ENCODE measurements around the gene DLX5.

Gene DLX5

GRCh38 chr7:96979551-96980276 lies 44.9 kb downstream of the DLX5 start:
- CTCF ChIA-PET, result no interaction called here
- Mint-ChIP-seq H3K27me3 (peaks cover 7% of the 10 kb centered on the region), H3K9me3 (no peaks in the 10 kb centered on the region), H3K36me3 (no peaks in the 10 kb centered on the region), H3K4me3 (no peak overlapping the region), H3K27ac (no peak overlapping the region), H3K4me1 (no peaks in the 10 kb centered on the region)
- no peak for DNase-seq

- CTCF ChIA-PET, result no interaction called here
- no peak overlapping the region for H3K27ac Mint-ChIP-seq
- no peaks in the 10 kb centered on the region for H3K36me3 Mint-ChIP-seq
- no peaks in the 10 kb centered on the region for H3K4me1 Mint-ChIP-seq
- H3K9me3 Mint-ChIP-seq, result no peaks in the 10 kb centered on the region
- peaks cover 3% of the 10 kb centered on the region for H3K27me3 Mint-ChIP-seq
- H3K4me3 Mint-ChIP-seq, result no peak overlapping the region
- no peak for DNase-seq
These were observed 47.2 kb downstream of the DLX5 start for GRCh38 chr7:96977445-96977844.

DNA sequence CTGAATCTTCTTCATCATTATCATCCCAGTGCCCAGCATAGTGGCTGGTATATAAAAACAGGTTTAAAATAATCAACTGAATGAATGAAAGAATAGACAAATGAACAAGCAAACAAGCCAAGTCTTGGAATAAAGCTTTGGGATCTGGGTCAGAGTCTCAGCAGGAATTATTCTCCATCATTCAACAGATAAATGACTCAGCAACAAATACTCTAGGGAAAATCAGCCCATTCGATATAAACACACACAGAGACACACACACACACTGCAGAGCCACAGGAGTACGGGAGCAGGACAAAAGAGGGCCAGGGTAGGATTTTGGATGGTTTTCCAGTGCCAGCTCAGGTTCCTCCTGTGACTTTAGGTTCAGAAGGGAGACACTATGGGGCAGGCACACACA lies 48.5 kb downstream of the DLX5 start:
- no peak for DNase-seq
- no peaks in the 10 kb centered on the region for H3K27me3 Mint-ChIP-seq
- H3K9me3 Mint-ChIP-seq, result no peaks in the 10 kb centered on the region
- H3K4me1 Mint-ChIP-seq, result no peaks in the 10 kb centered on the region
- H3K27ac Mint-ChIP-seq, result no peak overlapping the region
- H3K4me3 Mint-ChIP-seq, result no peak overlapping the region
- H3K36me3 Mint-ChIP-seq, result no peaks in the 10 kb centered on the region
- CTCF ChIA-PET, result no interaction called here

DNA sequence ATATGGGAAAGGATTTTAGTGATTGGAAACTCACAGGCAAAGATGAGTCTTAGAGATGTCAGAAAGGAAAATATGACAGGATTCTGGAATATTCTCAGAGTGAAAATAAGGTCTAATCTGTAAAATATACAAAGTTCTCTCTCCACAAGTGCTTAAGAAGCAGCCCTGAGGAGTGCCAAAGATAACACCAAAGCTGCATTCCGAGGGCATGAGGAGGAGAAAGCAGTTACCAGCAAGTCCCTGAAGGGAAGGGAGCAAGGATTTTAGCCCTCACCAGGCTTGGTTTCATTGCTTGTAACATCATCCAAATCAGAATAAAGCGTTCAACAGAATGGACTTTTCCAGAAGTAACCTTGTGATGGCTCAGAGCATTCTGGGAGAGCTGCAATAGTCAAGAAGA lies 50.6 kb downstream of the DLX5 start:
- CTCF ChIA-PET, result no interaction called here
- H3K27ac Mint-ChIP-seq, result no peak overlapping the region
- H3K36me3 Mint-ChIP-seq, result no peaks in the 10 kb centered on the region
- no peak overlapping the region for H3K4me3 Mint-ChIP-seq
- no peaks in the 10 kb centered on the region for H3K9me3 Mint-ChIP-seq
- H3K27me3 Mint-ChIP-seq, result peaks cover 3% of the 10 kb centered on the region
- no peaks in the 10 kb centered on the region for H3K4me1 Mint-ChIP-seq
- no peak for DNase-seq

DNA sequence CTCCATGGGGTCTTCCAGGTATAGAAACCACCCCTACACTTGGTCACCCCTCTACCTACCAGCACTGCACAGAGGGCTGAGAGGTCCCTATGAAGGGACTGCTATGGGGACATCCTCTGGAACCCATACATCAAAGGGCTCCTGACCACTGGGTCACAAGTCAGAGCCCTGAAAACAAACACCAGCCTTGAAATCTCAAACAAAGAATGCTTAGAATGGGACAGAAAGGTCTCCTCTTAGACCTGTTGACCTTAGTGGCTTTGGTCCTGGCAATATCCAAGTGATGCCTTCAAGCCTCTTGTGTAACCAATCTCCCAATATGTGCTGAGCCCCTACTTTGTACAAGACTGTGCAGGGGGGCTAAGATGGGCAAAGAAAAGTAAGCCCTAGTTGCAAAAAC lies 53.9 kb downstream of the DLX5 start:
- Mint-ChIP-seq H3K27me3 (peaks cover 3% of the 10 kb centered on the region), H3K36me3 (no peaks in the 10 kb centered on the region), H3K9me3 (no peaks in the 10 kb centered on the region), H3K4me1 (no peaks in the 10 kb centered on the region), H3K27ac (no peak overlapping the region), H3K4me3 (no peak overlapping the region)
- no peak for DNase-seq
- CTCF ChIA-PET, result no interaction called here
